Transverse colon (tissue), 4 donors: ENCODE measurements around the gene HPCAL1.

Experiments used
- CTCF ChIP-seq, 5 experiments: fragments of 200-600 bp in 3 of 5; fragments of 450-650 bp in 2 of 5; sonication (generic) in 3 of 5; IDR thresholded peaks; 1 replicate in 2 of 5; 2 replicates in 3 of 5; pipeline ENCODE4 v1.5.1; 2016 to 2017; ENCODE audit warnings: antibody characterized with exemption in 5 of 5, inconsistent platforms in 3 of 5, mild to moderate bottlenecking in 2 of 5, moderate library complexity in 1 of 5
- EP300 ChIP-seq: sonication (generic); formaldehyde crosslinking; IDR thresholded peaks from one replicate; pipeline ENCODE4 v1.6.1; 2017; ENCODE audit warnings: antibody characterized with exemption, low read depth
- POLR2A ChIP-seq: fragments of 450-650 bp; IDR thresholded peaks from one replicate; pipeline ENCODE4 v1.6.1; 2016; ENCODE audit warnings: antibody characterized with exemption, mild to moderate bottlenecking, moderate library complexity
- POLR2AphosphoS5 ChIP-seq, 3 donors: sonication (generic); formaldehyde crosslinking; IDR thresholded peaks; one replicate each; pipeline ENCODE4 v1.6.1; 2016; ENCODE audit warnings: antibody characterized with exemption in 3 of 3

- no peak for TF ChIP-seq CTCF (IDR thresholded peaks at IDR 0.05)
- no peak for TF ChIP-seq POLR2AphosphoS5 (IDR thresholded peaks at IDR 0.05)
- TF ChIP-seq POLR2A: no peak
- no peak for TF ChIP-seq EP300
Observed at GRCh38 chr2:10433947-10434885, 131.5 kb downstream of the HPCAL1 start.
